A549 (cell line): ENCODE results near the gene AMOTL1.

ENCODE experiments used
- BHLHE40 ChIP-seq: IDR thresholded peaks from 2 replicates; pipeline ENCODE4 v1.6.1; 2012; ENCODE audit warnings: low read depth, low read length, inconsistent platforms
- JUN ChIP-seq, 2 experiments: fragments of >200 bp; sonication (Bioruptor Twin); formaldehyde crosslinking; IDR thresholded peaks; 2 replicates in 1 of 2; 3 replicates in 1 of 2; pipeline ENCODE4 v1.6.1; 2016 to 2017
- KDM1A ChIP-seq: fragments of 200-600 bp; sonication (generic); IDR thresholded peaks from 2 replicates; pipeline ENCODE4 v1.6.1; 2016; ENCODE audit warnings: low read depth, mild to moderate bottlenecking
- POLR2A ChIP-seq: IDR thresholded peaks from 2 replicates; pipeline ENCODE4 v1.6.1; 2012; ENCODE audit warnings: mild to moderate bottlenecking, low read length
- TF ChIP-seq, protein P1 (sequence below): IDR thresholded peaks from 2 replicates; pipeline ENCODE4 v1.6.1; 2012
- TF ChIP-seq, protein P2 (sequence below): fragments of >200 bp; sonication (Bioruptor Twin); formaldehyde crosslinking; IDR thresholded peaks from 3 replicates; pipeline ENCODE4 v1.5.1; 2016

DNA sequence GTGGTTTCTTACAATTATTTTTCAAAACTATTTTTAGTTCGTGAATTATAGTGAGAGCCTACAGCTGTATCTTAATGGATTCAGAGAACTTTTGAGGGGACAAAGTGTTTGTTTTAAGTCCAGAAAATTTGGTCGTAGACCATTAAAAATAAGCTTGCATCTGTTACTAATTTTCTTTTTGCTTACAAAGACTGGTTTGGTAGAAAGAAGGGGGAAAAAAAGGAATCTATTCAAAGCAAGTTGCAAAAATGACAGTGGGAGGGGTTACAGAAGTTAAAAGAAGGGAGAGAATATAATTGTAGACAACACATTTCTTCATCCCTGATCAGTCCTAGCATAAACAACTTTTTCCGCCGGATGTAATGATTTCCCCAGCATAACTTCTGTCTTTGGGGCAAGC is 72.1 kb downstream of the AMOTL1 start:
- TF ChIP-seq, protein P1, sequence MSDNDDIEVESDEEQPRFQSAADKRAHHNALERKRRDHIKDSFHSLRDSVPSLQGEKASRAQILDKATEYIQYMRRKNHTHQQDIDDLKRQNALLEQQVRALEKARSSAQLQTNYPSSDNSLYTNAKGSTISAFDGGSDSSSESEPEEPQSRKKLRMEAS: no peak
- TF ChIP-seq, protein P2, sequence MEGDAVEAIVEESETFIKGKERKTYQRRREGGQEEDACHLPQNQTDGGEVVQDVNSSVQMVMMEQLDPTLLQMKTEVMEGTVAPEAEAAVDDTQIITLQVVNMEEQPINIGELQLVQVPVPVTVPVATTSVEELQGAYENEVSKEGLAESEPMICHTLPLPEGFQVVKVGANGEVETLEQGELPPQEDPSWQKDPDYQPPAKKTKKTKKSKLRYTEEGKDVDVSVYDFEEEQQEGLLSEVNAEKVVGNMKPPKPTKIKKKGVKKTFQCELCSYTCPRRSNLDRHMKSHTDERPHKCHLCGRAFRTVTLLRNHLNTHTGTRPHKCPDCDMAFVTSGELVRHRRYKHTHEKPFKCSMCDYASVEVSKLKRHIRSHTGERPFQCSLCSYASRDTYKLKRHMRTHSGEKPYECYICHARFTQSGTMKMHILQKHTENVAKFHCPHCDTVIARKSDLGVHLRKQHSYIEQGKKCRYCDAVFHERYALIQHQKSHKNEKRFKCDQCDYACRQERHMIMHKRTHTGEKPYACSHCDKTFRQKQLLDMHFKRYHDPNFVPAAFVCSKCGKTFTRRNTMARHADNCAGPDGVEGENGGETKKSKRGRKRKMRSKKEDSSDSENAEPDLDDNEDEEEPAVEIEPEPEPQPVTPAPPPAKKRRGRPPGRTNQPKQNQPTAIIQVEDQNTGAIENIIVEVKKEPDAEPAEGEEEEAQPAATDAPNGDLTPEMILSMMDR: no peak
- TF ChIP-seq JUN (IDR thresholded peaks at IDR 0.05) (no peak), POLR2A (no peak), BHLHE40 (no peak), KDM1A (no peak)
